Measurements from ENCODE around the gene ROBO1.

The ROBO1 gene

DNA sequence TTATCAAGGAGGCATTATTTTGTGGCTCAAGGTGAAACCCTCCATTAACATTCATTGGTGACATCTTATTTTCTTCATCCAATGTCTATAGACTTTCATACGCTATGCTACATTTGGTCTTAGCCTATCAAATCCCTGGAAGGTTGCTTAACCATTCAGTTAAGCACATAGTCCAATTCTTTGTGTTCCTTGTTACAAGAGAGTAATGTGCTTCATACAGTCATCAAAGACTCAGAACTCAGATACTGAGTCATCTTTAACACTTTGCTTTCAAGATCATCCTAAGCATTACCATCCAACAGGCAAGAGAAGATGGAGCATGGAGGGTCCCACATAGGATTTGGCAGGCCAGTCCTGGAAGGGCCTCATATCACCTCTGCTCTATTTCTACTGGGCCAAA, 1202.1 kb downstream of the ROBO1 start:
- no peaks in the 10 kb centered on the region for H3K27me3 Mint-ChIP-seq
- H3K4me1 Mint-ChIP-seq (ENCODE audit: low read depth): no peaks in the 10 kb centered on the region
- peaks cover 8% of the 10 kb centered on the region for H3K9me3 Mint-ChIP-seq (ENCODE audit: low read depth)

GRCh38 chr3:78562328-78562727, 1205.5 kb downstream of the ROBO1 start:
- H3K27ac Mint-ChIP-seq: no peak overlapping the region
- no peak overlapping the region for H3K4me3 Mint-ChIP-seq
- no peaks in the 10 kb centered on the region for H3K36me3 Mint-ChIP-seq
- no peaks in the 10 kb centered on the region for H3K4me1 Mint-ChIP-seq (ENCODE audit: low read depth)
- no peaks in the 10 kb centered on the region for H3K27me3 Mint-ChIP-seq
- H3K9me3 Mint-ChIP-seq (ENCODE audit: low read depth): peaks cover 11% of the 10 kb centered on the region

More for the DNA sequence above, 1202.1 kb downstream of the ROBO1 start:
- Mint-ChIP-seq H3K36me3 (no peaks in the 10 kb centered on the region), H3K4me3 (no peak overlapping the region), H3K27ac (no peak overlapping the region)
